GM21515 (cell line): ENCODE measurements around the gene ZNF565.
"Not testable (repeated sequence)": the region's sequence is repeated elsewhere in the genome, so short reads cannot be mapped to it uniquely, and the experiment has no call there.

Source experiments
- ATAC-seq: cut with Tn5 transposase; IDR thresholded peaks from one replicate; pipeline ENCODE4 v1.9.1; 2021; ENCODE audit not compliant: unreplicated experiment

ZNF565 gene

DNA sequence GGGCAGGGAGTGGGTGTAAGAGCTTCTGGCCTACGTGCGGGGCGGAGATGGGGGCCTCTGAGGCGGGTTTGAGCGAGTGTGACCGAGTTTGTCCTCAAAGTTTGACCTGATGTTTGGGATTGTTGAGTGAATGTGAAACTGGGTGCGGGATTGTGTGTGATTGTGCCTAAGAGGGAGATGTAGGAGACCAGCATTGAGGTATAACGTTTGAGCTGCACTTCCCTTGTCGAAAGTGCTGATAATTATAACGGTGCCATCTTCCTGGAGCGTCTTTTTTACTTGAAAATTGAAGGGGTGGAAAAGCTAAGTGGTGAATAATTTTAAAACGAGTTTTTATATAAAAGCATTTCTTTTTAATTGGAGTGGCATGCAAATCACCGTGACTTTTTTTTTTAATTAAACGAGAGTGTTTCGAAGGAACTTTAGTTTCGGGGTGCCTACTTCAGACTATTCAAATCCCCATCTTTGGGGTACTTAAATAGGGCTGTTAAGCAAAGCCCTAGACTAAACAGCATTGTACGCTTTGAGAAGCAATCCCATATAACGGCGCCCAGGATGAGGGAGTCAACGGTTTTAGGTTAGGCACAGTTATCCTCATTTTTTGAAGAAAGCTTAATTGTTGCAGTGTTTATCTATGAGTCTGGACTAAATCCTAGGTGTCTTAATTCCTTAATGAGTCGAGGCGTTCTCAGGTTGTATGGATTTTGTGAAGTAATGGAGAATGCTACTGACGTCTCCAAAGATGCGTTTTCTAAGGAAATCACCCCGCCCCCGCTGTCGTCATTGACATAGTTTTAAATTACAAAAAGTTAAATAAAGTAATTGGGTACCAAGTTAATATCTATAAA, 1.0 kb upstream of the ZNF565 start:
- no peak for ATAC-seq

DNA sequence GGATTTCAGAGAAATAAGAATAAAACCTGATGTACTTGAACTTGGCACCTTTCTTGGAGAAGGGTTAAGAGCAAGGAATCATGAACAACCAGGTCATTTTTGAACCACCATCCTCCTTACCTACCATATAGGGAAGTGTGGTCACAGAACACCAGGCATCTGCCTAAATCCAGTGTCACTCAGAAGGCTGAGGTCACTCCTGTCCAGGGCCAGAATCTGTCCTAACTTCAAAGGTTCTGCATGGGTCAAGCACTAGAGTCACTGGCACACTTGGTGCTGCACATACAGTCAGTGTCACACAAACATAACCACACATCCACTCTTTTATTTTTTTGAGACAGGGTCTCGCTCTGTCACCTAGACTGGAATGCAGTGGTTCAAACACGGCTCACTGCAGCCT, 1.6 kb downstream of the ZNF565 start:
- ATAC-seq = no peak

DNA sequence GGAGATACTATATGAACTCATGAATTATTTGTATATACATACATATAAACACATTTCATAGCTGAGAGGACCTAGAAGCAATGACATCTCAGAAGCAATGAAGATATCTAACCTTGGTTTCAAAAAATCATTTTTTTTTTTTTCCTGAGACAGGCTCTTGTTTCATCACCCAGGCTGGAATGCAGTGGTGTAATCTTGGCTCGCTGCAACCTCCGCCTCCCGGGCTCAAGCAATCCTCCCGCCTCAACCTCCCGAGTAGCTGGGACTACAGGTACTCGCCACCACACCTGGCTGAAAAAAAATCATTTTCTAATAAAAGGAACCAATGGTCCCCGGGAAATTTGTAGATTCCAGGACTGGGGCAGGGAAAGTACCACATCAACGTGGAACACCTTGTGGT, 4.0 kb downstream of the ZNF565 start:
- ATAC-seq = no peak

DNA sequence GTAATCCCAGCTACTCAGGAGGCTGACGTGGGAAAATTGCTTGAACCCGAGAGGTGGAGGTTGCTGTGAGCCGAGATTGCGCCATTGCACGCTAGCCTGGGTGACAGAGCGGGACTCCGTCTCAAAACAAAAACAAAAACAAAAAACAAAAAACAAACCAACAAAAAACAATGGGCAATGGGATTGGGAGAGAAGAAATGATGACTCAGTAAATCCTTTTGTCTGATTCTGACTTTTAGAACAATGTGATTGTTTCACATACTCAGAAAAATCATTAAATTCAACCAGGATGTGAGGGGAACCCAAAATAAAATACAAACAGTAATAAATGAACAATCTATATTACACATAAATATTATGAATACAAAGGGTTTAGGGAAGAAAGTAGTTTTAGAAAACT, 5.1 kb downstream of the ZNF565 start:
- ATAC-seq = no peak

DNA sequence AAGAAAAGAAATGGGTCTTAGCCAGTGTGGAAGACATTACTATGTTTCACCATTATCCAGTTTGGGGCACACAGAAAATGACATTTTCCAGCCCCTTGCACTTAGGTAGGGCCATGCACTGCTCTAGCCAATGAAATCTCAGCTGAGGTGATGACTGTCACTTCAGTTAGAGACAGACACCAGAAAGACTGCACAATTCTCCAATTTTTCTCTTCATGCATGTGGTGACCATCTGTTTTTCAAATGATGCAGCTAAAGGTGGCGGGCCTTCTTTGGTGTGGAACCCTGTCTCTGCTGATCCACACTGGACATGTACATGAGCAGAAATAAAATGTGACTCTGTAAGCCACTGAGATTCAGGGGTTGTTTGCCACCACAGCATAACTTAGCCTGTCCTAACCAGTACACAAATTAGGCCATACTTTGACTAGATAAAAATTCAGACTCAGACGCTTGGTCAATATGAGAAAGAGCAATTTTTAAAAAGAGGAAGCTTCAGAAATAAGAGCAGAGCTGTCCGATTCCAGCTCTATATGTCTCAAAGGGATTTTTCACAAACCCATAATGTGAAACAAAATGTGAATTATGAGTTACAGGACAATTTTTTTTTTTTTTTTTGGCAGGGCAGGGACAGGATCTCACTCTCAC, 6.7 kb downstream of the ZNF565 start:
- ATAC-seq = no peak

DNA sequence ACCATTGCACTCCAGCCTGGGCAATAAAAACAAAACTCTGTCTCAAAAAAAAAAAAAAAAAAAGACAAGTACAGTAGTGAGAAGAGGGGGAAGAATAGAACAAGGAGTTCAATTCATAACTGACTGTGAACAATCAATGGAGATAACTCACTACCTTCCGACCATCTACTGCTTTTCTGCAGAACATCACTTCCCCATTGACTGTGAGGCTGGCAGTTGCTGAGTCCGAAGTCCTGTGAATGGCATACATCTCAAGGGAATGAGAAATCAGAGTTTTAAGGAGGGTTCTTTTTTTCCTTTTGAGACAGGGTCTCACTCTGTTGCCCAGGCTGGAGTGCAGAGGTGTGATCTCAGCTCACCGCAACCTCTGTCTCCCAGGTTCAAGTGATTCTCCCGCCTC, 11.2 kb downstream of the ZNF565 start:
- ATAC-seq = no peak

DNA sequence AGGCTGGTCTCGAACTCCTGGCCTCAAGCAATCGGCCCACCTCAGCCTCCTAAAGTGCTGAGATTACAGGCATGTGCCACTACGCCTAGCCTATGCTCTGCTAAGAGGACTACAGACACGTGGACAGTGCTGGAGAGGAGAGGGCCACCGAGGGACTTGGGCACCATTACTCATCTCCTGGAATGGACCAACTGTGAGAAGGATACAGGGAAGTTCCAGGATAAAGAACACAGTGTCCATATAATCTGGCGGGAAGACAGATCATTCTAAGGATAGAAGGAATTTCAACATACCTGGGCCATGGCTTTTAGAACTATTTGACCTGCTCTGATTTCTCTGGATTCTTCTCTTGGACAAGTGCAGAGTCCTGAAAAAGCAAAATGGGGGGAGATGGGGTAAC, 12.8 kb downstream of the ZNF565 start:
- ATAC-seq = no peak

DNA sequence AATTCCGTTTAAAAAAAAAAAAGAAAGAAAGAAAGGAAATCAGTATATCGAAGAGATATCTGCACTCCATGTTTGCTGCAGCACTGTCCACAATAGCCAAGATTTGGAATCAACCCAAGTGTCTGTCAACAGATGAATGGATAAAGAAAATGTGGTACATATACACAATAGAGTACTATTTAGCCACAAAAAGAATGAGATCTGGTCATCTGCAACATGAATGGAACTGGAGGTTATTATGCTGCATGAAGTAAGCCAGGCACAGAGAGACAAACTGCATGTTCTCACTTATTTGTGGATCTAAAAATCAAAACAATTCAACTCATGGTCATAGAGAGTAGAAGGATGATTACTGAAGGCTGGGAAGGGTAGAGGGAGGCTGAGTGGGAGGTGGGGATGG, 16.3 kb downstream of the ZNF565 start:
- no peak for ATAC-seq

DNA sequence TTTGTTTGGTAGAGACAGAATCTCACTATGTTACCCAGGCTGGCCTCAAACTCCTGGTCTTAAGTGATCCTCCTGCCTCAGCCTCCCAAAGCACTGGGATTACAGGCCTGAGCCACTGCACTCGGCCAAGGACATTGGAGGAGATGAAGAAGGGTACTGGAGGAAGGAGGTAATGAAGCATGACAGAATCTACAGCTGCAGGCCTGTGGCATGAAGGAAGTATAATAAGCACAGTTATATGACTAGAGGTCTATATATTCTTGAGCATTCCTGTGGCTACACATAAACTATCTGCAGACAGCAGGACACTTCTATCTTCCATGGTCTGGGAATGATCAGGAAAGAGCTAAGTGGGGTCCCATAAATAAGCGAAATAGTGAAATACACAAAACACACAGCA, 18.2 kb downstream of the ZNF565 start:
- ATAC-seq = no peak

DNA sequence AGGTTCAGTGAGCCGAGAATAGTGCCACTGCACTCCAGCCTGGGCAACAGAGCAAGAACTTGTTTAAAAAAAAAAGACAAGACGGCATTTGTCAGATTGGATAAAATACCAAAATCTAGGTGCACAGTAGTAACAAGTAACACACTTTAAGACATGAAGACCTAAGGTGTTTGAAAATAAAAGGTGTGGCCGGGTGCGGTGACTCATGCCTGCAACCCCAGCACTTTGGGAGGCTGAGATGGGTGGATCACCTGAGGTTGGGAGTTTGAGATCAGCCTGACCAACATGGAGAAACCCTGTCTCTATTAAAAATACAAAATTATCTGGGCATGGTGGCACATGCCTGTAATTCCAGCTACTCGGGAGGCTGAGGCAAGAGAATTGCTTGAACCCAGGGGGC, 27.7 kb downstream of the ZNF565 start:
- ATAC-seq = not testable (repeated sequence)

DNA sequence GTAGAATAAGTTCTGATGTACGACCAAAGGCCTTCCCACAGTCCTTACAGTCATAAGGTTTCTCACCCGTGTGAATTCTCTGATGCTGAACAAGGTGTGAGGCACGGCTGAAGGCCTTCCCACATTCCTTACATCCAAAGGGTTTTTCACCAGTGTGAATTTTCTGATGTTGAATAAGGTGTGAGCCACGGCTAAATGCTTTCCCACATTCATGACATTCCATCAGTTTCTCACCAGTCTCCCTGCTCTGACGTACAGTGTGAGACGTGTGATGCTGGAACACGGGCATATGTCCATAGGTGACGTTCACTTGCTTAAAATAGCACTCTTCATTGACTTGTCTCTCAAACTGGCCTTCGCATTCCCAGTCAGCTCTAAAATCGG, 31.2 kb downstream of the ZNF565 start:
- ATAC-seq = no peak

DNA sequence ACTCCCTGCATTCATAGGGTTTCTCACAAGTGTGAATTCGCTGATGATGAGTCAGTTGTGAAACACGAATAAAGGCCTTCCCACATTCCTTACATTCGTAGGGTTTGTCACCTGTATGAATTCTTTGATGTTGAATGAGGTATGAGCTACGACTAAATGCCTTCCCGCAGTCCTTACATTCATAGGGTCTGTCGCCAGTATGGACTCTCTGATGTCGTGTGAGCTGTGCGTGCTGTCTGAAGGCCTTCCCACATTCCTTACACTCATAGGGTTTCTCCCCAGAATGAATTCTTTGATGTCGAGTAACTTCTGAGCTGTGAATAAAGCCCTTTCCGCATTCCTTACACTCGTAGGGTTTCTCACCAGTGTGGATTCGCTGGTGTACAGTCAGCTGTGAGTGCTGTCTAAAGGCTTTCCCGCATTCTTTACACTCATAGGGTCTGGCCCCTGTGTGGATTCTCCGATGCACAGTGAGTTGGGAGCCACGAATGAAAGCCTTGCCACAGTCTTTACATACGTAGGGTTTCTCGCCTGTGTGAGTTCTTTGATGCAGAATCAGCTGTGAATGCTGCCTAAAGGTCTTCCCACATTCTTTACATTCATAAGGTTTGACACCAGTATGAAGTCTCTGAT, 31.7 kb downstream of the ZNF565 start:
- no peak for ATAC-seq

DNA sequence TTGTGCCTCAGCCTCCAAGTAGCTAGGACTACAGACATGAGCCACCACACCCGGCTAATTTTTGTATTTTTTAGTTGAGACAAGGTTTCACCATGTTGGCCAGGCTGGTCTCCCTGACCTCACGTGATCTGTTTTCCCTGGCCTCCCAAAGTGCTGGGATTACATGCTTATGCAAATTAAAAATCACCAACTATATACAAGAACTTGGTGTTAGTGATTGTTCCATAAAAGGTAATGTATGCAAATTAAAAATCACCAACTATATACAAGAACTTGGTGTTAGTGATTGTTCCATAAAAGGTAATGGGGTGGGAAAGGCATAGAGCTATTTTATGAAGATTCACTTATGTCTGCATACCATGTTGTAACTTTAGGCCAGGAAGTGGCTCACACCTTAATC, 35.4 kb downstream of the ZNF565 start:
- not testable (repeated sequence) for ATAC-seq

DNA sequence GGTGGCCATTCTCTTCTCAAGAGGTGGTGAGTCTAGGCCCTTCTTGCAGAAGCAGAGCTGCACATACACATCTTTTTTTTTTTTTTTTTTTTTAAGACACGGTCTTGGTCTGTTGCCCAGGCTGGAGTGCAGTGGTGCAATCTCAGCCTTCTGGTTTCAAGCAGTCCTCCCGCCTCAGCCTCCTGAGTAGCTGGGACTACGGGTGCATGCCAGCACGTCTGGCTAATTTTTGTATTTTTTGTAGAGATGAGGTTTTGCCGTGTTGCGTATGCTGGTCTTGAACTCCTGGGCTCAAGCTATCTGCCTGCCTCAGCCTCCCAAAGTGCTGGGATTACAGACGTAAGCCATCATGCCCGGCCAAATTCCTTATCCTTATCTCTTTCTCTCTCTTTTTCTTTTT, 40.6 kb downstream of the ZNF565 start:
- ATAC-seq = not testable (repeated sequence)

DNA sequence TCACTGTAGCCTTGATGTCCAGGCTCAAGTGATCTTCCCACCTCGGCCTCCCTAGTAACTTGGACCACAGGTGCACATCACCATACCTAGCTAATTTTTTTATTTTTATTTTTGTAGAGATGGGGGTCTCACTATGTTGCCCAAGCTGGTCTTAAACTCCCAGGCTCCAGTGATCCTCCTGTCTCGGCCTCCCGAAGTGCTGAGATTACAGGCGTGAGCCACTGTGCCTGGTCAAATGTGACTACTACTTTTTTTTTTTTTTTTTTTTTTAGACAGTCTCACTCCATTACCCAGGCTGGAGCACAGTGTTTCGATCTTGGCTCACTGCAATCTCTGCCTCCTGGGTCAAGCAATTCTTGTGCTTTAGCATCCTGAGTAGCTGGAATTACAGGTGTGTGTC, 41.6 kb downstream of the ZNF565 start:
- ATAC-seq = no peak

DNA sequence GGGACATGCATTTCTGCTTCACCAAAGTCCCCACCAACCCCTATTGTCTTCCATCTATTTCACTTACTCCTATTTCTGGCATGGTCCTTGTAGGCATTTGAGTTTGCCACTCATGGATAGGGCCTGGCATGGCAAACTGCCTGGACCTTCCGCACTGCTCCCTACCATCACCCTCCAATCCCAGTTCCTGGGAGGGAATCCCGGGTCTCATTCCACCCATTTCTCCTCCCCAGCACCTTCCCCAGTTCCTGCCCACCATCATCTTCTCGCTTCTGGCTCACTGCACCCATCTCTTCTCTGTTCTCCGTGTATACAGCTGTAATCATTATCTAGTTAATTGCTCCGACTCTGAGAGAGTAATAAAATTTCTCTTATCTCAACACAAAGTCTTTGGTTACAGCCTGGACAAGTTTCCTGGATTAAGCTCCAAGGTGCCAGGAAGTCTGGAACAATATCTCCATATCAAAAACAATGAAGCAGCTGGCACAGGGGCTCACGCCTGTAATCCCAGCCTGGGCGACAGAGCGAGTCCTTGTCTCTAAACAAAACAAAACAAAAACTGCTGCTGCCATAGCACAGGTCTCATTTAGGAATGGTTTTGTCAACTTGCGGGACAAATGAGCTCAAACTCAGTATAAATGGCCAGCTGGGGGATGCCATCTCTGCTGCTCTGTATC, 45.2 kb downstream of the ZNF565 start:
- ATAC-seq = no peak

DNA sequence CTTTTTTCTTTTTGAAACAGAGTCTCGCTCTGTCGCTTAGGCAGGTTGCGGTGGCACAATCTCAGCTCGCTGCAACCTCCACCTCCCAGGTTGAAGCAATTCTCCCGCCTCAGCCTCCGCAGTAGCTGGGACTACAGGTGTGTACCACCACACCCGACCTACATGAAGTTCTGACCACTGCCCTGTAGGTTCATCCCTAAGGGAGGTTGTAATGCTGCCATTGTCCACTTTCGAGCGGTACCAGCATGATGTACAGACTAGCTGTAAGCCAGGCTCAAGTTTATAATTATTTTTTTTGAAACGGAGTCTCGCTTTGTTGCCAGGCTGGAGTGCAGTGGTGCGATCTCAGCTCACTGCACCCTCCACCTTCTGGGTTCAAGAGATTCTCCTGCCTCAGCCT, 50.7 kb downstream of the ZNF565 start:
- ATAC-seq = no peak

DNA sequence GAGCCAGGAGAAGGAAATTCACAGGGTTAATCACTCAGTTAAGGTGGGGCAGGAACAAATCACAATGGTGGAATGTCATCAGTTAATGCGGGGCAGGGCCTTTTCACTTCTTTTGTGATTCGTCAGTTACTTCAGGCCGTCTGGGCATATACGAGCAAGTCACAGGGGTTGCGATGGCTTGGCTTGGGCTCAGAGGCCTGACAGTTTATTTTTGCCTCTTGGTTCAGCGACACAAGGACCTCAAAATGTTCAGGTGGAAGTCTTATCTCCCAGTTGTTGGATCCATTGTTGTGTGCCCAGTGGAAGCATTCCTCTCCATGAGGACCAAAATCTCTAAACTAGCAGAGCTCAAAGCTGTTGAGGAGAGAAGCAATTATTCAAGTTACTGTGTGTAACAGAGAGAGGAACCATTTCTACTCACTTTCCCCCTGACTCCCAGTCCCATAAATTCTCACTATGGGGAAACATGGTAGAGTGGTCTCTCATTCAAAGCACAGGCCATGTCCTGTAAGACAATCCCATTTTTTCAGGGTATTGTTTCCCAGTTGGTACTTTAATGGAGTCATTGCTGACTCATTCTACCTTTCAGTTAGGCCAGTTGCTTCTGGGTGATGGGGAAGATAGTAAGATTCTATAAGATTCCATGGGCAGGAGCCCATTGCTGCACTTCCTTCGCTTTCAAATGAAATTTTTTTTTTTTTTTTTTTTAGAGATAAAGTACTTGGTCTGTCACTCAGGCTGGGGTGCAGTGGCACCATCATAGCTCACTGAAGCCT, 53.5 kb downstream of the ZNF565 start:
- no peak for ATAC-seq

DNA sequence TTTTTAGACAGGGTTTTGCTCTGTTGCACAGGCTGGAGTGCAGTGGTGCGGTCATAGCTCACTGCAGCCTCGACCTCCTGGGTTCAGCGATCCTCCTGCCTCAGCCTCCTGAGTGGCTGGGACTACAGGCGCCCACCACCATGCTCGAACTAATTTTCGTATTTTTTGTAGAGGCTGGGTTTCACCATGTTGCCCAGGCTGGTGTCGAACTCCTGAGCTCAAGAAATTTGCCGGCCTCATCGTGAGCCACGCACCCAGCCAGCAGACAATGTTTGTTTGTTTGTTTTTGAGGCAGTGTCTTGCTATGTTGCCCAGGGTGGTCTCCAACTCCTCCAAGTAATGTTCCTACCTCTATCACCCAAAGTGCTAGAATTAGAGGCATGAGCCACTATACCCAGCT, 61.3 kb downstream of the ZNF565 start:
- ATAC-seq = no peak

DNA sequence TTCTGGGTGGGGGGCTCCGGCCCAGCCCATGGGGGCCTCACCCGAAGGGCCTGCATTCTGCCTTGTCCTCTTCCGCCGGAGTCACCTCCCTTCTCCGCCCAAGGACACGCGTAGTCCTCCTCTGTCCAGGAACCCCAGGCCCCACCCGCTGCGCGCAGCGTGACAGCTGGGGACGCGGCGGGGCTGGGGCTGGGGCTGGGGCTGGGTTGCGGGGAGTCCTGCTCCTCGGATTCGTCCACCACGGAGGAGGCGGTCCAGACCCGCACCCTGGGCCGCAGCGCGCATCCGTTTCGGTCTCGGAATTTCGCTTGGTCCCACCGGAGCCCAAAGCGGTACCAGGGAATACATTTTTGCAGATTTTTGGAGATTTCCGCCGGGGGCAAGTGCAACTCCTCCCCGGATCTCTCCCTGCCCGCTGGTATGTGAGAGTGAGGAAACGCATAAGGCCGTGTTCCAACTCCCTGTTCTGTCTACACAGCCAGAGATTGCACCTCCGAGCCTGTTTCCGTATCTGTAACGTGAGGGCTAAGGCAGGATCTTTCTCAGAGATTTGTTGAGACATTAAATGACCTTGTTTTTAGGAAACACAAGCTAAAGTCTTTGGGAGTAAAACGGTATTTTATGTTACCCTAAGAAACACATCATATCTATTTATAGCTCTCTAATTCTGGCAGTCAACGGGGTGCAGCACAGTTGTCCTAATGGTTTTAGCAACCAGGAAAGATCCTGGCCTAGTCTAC, 61.9 kb downstream of the ZNF565 start, which contains the start of gene COX7A1:
TSS of gene COX7A1 (minus strand) at position 96 of the 740 bp plus-strand sequence. CDS start at position 56, 40 bp downstream.
- no peak for ATAC-seq
